Liver (tissue), 9 donors: ENCODE results near the gene SLC6A8. TPM values are rescaled to one million over a fixed set of nuclear protein-coding genes. Genes with fewer than 3 reads are reported as not detected.

Source experiments
- DNase-seq: peaks from one replicate; pipeline ENCODE4 v3.0.0-alpha.2; 2017; ENCODE audit warnings: low spot score
- H3K27ac ChIP-seq, 2 donors: one replicate each; pipeline ENCODE4 v1.7.0; 2013; ENCODE audit warnings: inconsistent platforms in 2 of 2, low read length in 2 of 2, control low read depth in 1 of 2, low read depth in 1 of 2, mild to moderate bottlenecking in 1 of 2
- H3K27me3 ChIP-seq, 4 donors: one replicate each; pipeline versions ENCODE4 v1.6.1 to v1.7.0; 2013; ENCODE audit warnings: low read length in 3 of 4, inconsistent platforms in 1 of 4, mild to moderate bottlenecking in 1 of 4, moderate library complexity in 1 of 4; ENCODE audit not compliant: control insufficient read depth in 4 of 4, insufficient read depth in 4 of 4
- H3K36me3 ChIP-seq, 4 donors: one replicate each; pipeline versions ENCODE4 v1.6.1 to v1.7.0; 2013; ENCODE audit warnings: low read length in 3 of 4, mild to moderate bottlenecking in 3 of 4, low read depth in 1 of 4, moderate library complexity in 1 of 4; ENCODE audit not compliant: control insufficient read depth in 4 of 4, insufficient read depth in 3 of 4
- H3K4me1 ChIP-seq, 4 donors: one replicate each; pipeline versions ENCODE4 v1.6.1 to v1.7.0; 2013; ENCODE audit warnings: low read length in 3 of 4, mild to moderate bottlenecking in 3 of 4, moderate library complexity in 1 of 4; ENCODE audit not compliant: control insufficient read depth in 4 of 4, insufficient read depth in 4 of 4
- H3K4me3 ChIP-seq, 3 donors: one replicate each; pipeline versions ENCODE4 v1.6.1 to v1.7.0; 2013; ENCODE audit warnings: low read length in 3 of 3, control low read depth in 1 of 3, low read depth in 1 of 3, mild to moderate bottlenecking in 1 of 3
- H3K9ac ChIP-seq, 2 donors: one replicate each; pipeline ENCODE4 v1.7.0; 2013; ENCODE audit warnings: low read length in 2 of 2, mild to moderate bottlenecking in 2 of 2, moderate library complexity in 2 of 2, control low read depth in 1 of 2, low read depth in 1 of 2
- H3K9me3 ChIP-seq, 4 donors: one replicate each; pipeline versions ENCODE4 v1.6.1 to v1.7.0; 2013; ENCODE audit warnings: low read length in 3 of 4; ENCODE audit not compliant: control insufficient read depth in 4 of 4
- EGR1 ChIP-seq, 2 donors: IDR thresholded peaks; 2 replicates each; pipeline ENCODE4 v1.6.1; 2016 to 2018; ENCODE audit warnings: antibody characterized with exemption in 2 of 2, low read depth in 2 of 2
- FOXA1 ChIP-seq: IDR thresholded peaks from 2 replicates; pipeline ENCODE4 v1.6.1; 2016; ENCODE audit warnings: antibody characterized with exemption
- FOXA2 ChIP-seq: IDR thresholded peaks from 2 replicates; pipeline ENCODE4 v1.6.1; 2016; ENCODE audit warnings: antibody characterized with exemption
- GABPA ChIP-seq, 2 donors: IDR thresholded peaks in 1 of 2; conservative IDR thresholded peaks in 1 of 2; 2 replicates each; pipeline ENCODE4 v1.6.1; 2016; ENCODE audit warnings: antibody characterized with exemption in 2 of 2, mild to moderate bottlenecking in 1 of 2, moderate library complexity in 1 of 2
- HNF4A ChIP-seq, 2 donors: conservative IDR thresholded peaks; 2 replicates each; pipeline ENCODE4 v1.6.1; 2016; ENCODE audit warnings: antibody characterized with exemption in 2 of 2, mild to moderate bottlenecking in 2 of 2
- HNF4G ChIP-seq: IDR thresholded peaks from 2 replicates; pipeline ENCODE4 v1.6.1; 2016; ENCODE audit warnings: antibody characterized with exemption
- NR2F2 ChIP-seq: IDR thresholded peaks from 2 replicates; pipeline ENCODE4 v1.6.1; 2016; ENCODE audit warnings: antibody characterized with exemption
- RAD21 ChIP-seq, 2 donors: IDR thresholded peaks; 2 replicates each; pipeline ENCODE4 v1.6.1; 2016; ENCODE audit warnings: antibody characterized with exemption in 2 of 2, mild to moderate bottlenecking in 2 of 2
- REST ChIP-seq: IDR thresholded peaks from 2 replicates; pipeline ENCODE4 v1.6.1; 2016; ENCODE audit warnings: antibody characterized with exemption, mild to moderate bottlenecking
- RXRA ChIP-seq, 2 donors: IDR thresholded peaks; 2 replicates each; pipeline ENCODE4 v1.6.1; 2017 to 2018; ENCODE audit warnings: antibody characterized with exemption in 2 of 2, mild to moderate bottlenecking in 1 of 2
- SP1 ChIP-seq: IDR thresholded peaks from 2 replicates; pipeline ENCODE4 v1.6.1; 2018; ENCODE audit warnings: antibody characterized with exemption, mild to moderate bottlenecking
- TAF1 ChIP-seq: conservative IDR thresholded peaks from 2 replicates; pipeline ENCODE4 v1.6.1; 2016; ENCODE audit warnings: antibody characterized with exemption, mild to moderate bottlenecking
- YY1 ChIP-seq: IDR thresholded peaks from 2 replicates; pipeline ENCODE4 v1.6.1; 2016; ENCODE audit warnings: antibody characterized with exemption, mild to moderate bottlenecking
- ZBTB33 ChIP-seq: IDR thresholded peaks from 2 replicates; pipeline ENCODE4 v1.6.1; 2016; ENCODE audit warnings: antibody characterized with exemption
- whole genome bisulfite sequencing: extraction: QIAGEN DNeasy Blood & Tissue Kit; methylation state at CpG from one replicate; pipeline ENCODE4 v1.1.7; 2013; 5-methylcytosine and 5-hydroxymethylcytosine counted together
- polyA plus RNA-seq, 2 donors: library from polyadenylated mRNA; stranded (reverse) in 1 of 2; unstranded in 1 of 2; fragments of 200-250 nt in 1 of 2; fragments of >200 nt in 1 of 2; fragmentation: Nextera tagmentation in 1 of 2; extraction: Ambion mirVana in 1 of 2; gene quantifications; one replicate each; pipeline versions ENCODE4 v1.2.1 to v1.2.3, GENCODE V29; 2013 to 2015
- total RNA-seq, 2 donors: library from RNA; depleted of rRNA; stranded (reverse); fragments of >200 nt; gene quantifications; one replicate each; pipeline ENCODE4 v1.2.3, GENCODE V29; 2014
- TF ChIP-seq, protein P1 (sequence below): IDR thresholded peaks from 2 replicates; pipeline ENCODE4 v1.6.1; 2016; ENCODE audit warnings: antibody characterized with exemption
- TF ChIP-seq, protein P2 (sequence below): IDR thresholded peaks from 2 replicates; pipeline ENCODE4 v1.6.1; 2016; ENCODE audit warnings: antibody characterized with exemption
- TF ChIP-seq, protein P3 (sequence below): fragments of 150-350 bp; IDR thresholded peaks from 2 replicates; pipeline ENCODE4 v1.5.1; 2017; ENCODE audit warnings: improper control_type of control experiment, low read depth, low read length; ENCODE audit not compliant: missing input control
- donor health status: healthy.
- donor health status: healthy.
- donor health status: healthy.
- donor health status: healthy.
- donor health status: healthy.

The SLC6A8 gene
- total and polyA plus RNA-seq, 4 donors, result 0.25 to 44.4 (median 1.4) TPM

GRCh38 chrX:153701706-153702105, 14.0 kb downstream of the SLC6A8 start:
- Histone ChIP-seq H3K4me1 (no peaks in the 10 kb centered on the region), H3K27me3 (no peaks in the 10 kb centered on the region), H3K36me3 (peaks cover 0 to 23% (median 4%) of the 10 kb centered on the region in 4 donors), H3K4me3 (no peak overlapping the region), H3K27ac (no peak overlapping the region), H3K9me3 (no peaks in the 10 kb centered on the region), H3K9ac (no peak overlapping the region)
- 96% methylated on average over 12 of the region's 12 CpGs for WGBS
- no peak for DNase-seq
- no peak for TF ChIP-seq TAF1
- TF ChIP-seq HNF4G, result no peak
- TF ChIP-seq, protein P1, sequence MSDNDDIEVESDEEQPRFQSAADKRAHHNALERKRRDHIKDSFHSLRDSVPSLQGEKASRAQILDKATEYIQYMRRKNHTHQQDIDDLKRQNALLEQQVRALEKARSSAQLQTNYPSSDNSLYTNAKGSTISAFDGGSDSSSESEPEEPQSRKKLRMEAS, result no peak
- no peak for TF ChIP-seq GABPA (IDR thresholded peaks at IDR 0.05 in 1 of 2, conservative IDR thresholded peaks at IDR 0.05 in 1 of 2)
- no peak for TF ChIP-seq HNF4A (conservative IDR thresholded peaks at IDR 0.05)
- no peak for TF ChIP-seq FOXA2
- TF ChIP-seq ZBTB33, result no peak
- TF ChIP-seq, protein P2, sequence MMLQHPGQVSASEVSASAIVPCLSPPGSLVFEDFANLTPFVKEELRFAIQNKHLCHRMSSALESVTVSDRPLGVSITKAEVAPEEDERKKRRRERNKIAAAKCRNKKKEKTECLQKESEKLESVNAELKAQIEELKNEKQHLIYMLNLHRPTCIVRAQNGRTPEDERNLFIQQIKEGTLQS, result no peak
- TF ChIP-seq NR2F2, result no peak
- TF ChIP-seq YY1, result no peak
- TF ChIP-seq, protein P3, sequence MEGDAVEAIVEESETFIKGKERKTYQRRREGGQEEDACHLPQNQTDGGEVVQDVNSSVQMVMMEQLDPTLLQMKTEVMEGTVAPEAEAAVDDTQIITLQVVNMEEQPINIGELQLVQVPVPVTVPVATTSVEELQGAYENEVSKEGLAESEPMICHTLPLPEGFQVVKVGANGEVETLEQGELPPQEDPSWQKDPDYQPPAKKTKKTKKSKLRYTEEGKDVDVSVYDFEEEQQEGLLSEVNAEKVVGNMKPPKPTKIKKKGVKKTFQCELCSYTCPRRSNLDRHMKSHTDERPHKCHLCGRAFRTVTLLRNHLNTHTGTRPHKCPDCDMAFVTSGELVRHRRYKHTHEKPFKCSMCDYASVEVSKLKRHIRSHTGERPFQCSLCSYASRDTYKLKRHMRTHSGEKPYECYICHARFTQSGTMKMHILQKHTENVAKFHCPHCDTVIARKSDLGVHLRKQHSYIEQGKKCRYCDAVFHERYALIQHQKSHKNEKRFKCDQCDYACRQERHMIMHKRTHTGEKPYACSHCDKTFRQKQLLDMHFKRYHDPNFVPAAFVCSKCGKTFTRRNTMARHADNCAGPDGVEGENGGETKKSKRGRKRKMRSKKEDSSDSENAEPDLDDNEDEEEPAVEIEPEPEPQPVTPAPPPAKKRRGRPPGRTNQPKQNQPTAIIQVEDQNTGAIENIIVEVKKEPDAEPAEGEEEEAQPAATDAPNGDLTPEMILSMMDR, result no peak
- no peak for TF ChIP-seq REST
- no peak for TF ChIP-seq FOXA1
- no peak for TF ChIP-seq EGR1 (IDR thresholded peaks at IDR 0.05; ENCODE audit: low read depth in 2 of 2)
- TF ChIP-seq RXRA (IDR thresholded peaks at IDR 0.05), result no peak
- TF ChIP-seq RAD21 (IDR thresholded peaks at IDR 0.05), result no peak
- TF ChIP-seq SP1, result no peak
